MV-4-11 (cell line): ENCODE results near the gene SPTBN5.

ENCODE experiments used
- DNase-seq: peaks from one replicate; lab custom pipeline; 2025; lab: John Stamatoyannopoulos, UW

SPTBN5 gene

DNA sequence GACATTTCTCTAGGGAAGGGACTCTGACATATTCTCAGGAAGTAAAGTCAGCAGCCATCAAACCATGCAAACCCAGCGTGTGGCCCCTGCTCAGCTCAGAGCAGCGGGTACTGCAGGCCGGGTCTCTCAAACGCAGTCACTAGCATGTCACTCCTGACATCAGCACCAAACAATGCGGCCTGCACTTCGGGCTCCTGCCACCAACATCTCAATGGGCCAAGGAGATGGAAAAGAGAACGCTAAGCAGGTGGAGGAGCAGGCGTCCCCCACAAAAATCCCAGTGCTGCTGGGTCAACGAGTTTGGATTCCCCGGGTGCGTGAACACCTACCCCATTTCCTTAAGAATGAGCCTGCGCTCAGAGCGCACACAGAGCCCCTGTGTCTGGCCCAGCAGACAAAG lies 9.9 kb upstream of the SPTBN5 start:
- no peak for DNase-seq

- no peak for DNase-seq
These were observed 7.6 kb upstream of the SPTBN5 start for GRCh38 chr15:41901431-41901830.

GRCh38 chr15:41900526-41901380 lies 6.9 kb upstream of the SPTBN5 start:
- DNase-seq, result no peak

DNA sequence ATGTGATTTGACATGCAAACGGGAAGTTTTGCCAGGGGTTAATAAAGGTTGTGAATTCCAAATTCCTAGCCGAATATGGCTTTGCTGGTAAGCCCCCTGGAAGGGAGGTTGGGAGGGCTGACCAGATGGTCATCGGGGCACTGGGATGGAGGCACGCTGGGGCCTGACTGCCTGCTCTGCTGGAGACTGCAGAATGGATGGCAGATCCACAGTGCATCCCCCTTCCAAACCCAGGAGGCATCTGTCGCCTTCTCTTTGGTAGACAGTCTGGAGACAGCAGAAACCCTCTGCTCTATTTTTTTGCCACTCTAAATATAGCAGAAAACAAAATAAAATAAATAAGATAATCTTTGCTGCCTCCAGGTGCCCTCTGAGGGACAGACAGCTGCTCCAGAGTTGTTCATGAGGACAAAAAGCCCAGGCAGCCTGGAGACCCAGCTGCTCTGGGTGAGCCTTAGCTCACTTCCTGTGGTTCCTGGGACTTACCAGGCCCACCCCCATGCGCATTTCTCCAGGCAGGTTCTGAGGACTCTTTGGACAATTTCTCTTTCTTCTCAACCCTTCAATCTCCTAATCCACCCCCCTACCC lies 6.1 kb upstream of the SPTBN5 start:
- DNase-seq, result no peak

DNA sequence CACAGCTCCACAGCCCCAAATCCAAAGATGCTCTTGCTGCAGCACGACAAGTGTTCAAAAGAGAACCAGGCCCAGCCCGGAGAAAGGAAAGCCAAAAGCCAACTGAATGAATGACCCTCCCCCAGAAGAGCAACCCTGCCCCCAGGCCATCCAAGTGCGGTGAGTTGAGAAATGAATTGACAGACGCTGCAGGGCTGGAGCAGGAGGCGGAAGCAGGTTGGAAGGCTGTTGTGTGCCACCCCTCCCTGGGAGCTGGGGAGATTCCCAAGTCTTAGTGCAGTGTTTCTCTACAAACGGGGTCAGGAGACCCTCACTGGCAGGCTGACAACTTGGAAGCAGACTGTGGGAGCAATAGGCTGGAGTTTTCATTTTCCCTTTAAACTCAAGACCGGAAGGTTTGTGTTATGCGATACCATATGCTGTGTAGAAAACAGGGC lies 3.5 kb upstream of the SPTBN5 start:
- DNase-seq, result no peak

- DNase-seq, result no peak
These were observed 2.7 kb upstream of the SPTBN5 start for GRCh38 chr15:41896566-41896965.

- DNase-seq, result no peak
These were observed 2.1 kb upstream of the SPTBN5 start for GRCh38 chr15:41895957-41896356.

GRCh38 chr15:41895491-41895890 lies 1.6 kb upstream of the SPTBN5 start:
- DNase-seq, result no peak

DNA sequence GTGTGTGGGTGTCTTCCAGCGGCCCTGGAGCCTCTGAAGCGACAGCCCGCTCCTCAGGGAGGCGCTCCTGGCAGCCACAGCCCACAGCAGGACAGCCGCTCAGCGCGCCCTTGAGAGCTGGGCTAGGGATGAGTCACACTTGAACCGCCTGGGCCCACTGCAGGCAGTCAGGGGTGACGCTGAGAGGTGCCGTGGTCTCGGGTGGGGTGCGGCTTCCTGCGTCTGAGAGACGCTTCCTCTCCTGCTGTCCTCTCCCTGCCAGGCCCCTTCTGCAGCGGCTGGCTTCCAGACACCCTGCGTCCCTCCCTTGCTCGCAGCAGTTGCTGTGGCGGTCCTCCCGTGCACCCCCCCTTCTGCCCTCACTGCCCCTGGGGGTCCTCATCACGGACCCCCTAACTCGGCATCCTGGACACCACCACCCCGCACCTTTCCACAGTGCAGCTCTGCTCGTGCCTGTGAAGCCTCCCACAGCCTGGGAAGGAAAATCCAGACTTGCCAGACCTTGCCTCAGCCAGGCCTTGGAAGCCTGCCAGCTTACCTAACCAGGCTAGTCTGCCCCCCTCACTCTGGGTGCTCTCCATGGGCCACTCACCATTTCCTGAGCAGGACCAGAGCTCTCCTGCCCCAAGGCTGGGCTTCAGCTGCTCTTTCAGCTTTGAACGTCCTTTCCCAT lies 1.1 kb upstream of the SPTBN5 start:
- DNase-seq, result peak; percentile 86

- DNase-seq, result no peak
These were observed 468 bp upstream of the SPTBN5 start for GRCh38 chr15:41894251-41894790.

GRCh38 chr15:41892621-41893421 lies 1.0 kb downstream of the SPTBN5 start:
- no peak for DNase-seq

- DNase-seq, result no peak
These were observed 1.9 kb downstream of the SPTBN5 start for GRCh38 chr15:41891946-41892345.

DNA sequence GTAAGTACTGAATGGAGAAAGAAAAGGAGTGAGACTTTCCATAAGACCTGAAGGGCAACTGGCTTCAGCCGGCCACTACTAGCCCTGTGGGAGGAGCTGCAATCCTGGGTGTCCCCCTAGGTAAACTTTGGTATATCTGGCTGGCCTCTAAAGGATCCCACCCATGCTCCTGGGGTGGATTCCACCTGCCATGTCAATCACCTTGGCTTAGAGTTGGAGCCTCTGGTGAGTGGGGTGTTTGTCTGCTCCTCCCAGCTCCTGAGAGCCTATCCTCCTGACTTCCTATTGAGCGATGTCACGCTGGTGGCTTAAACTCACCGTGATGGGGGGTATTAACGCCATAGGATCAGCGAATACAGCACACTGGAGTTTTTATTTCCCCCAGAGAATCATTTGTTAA lies 2.6 kb downstream of the SPTBN5 start:
- DNase-seq, result no peak

GRCh38 chr15:41890050-41890690 lies 3.7 kb downstream of the SPTBN5 start:
- DNase-seq, result no peak

DNA sequence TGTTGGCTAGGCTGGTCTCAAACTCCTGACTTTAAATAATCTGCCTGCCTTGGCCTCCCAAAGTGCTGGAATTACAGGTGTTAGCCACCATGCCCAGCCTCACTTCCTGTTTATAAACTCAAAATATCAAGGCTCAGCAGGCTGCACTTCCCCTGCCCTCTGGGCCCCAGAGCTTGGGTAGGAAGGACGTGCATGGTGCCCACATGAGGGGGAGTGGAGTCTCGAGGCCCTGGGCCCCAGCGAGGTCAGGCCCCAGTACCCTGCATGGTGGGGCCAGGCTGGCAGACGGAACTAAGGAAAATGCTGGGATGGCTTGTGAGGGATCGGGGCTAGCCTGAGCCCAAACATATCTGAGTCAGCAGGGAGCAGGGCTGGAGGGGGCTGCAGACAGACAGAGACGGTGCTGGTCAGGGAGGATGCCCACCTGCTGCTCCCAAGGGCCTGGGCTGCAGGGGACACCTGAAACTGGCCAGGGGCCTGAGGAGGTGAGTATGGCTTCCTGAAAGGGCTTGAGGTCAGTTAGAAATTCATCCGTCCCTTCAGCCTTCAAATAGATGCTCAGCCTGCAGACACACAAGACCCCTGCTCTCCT lies 5.1 kb downstream of the SPTBN5 start:
- DNase-seq, result peak; percentile 52

DNA sequence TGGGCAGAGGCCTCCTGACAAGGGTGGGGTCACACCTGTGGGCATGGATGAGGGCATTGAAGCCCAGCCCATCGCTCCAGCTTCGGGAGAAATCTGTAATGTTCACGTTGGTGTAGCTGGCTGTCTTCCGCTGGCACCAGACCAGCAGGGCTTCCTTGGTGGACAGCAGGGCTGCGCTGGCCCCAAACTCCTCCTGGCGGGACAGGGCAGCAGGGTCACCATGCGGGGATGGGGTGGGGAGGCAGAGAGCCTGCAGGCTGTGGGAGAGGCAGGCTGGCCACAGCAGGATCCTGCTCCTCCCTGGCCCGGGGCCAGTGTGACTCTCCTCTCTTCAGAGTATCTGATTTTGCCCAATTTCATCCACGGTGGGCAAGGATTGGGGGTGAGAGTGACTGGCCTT lies 6.0 kb downstream of the SPTBN5 start:
- no peak for DNase-seq

- DNase-seq, result no peak
These were observed 6.7 kb downstream of the SPTBN5 start for GRCh38 chr15:41887161-41887560.

GRCh38 chr15:41886741-41887140 lies 7.1 kb downstream of the SPTBN5 start:
- no peak for DNase-seq

DNA sequence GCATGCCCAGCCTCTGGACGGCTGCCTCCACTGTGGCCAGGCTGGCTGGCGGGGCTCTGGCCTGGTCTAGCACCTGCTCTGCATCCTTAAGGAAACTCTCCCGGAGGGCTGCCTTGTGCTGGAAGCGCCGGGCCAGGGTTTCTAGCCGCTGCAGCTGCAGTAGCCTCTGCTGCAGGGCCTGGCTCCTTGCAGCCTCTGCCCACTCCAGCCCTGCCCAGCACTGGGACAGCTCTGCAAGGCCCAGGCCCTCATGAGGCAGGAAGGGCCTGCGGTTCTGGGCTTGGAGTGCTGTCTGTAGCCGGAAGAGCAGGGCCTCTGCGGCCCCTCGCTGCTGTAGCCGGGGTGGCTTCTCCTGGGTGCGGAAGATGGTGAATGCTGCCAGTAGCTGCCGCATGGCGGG lies 8.0 kb downstream of the SPTBN5 start:
- no peak for DNase-seq

- DNase-seq, result no peak
These were observed 8.5 kb downstream of the SPTBN5 start for GRCh38 chr15:41885321-41885720.

GRCh38 chr15:41884458-41884857 lies 9.4 kb downstream of the SPTBN5 start:
- no peak for DNase-seq
